Liver (tissue), 9 donors: ENCODE data around the gene COL4A1. TPM values are rescaled to one million over a fixed set of nuclear protein-coding genes. Genes with fewer than 3 reads are reported as not detected.

ENCODE experiments used
- DNase-seq: peaks from one replicate; pipeline ENCODE4 v3.0.0-alpha.2; 2017; ENCODE audit warnings: low spot score
- H3K27ac ChIP-seq, 2 donors: one replicate each; pipeline ENCODE4 v1.7.0; 2013; ENCODE audit warnings: inconsistent platforms in 2 of 2, low read length in 2 of 2, control low read depth in 1 of 2, low read depth in 1 of 2, mild to moderate bottlenecking in 1 of 2
- H3K27me3 ChIP-seq, 4 donors: one replicate each; pipeline versions ENCODE4 v1.6.1 to v1.7.0; 2013; ENCODE audit warnings: low read length in 3 of 4, inconsistent platforms in 1 of 4, mild to moderate bottlenecking in 1 of 4, moderate library complexity in 1 of 4; ENCODE audit not compliant: control insufficient read depth in 4 of 4, insufficient read depth in 4 of 4
- H3K36me3 ChIP-seq, 4 donors: one replicate each; pipeline versions ENCODE4 v1.6.1 to v1.7.0; 2013; ENCODE audit warnings: low read length in 3 of 4, mild to moderate bottlenecking in 3 of 4, low read depth in 1 of 4, moderate library complexity in 1 of 4; ENCODE audit not compliant: control insufficient read depth in 4 of 4, insufficient read depth in 3 of 4
- H3K4me1 ChIP-seq, 4 donors: one replicate each; pipeline versions ENCODE4 v1.6.1 to v1.7.0; 2013; ENCODE audit warnings: low read length in 3 of 4, mild to moderate bottlenecking in 3 of 4, moderate library complexity in 1 of 4; ENCODE audit not compliant: control insufficient read depth in 4 of 4, insufficient read depth in 4 of 4
- H3K4me3 ChIP-seq, 3 donors: one replicate each; pipeline versions ENCODE4 v1.6.1 to v1.7.0; 2013; ENCODE audit warnings: low read length in 3 of 3, control low read depth in 1 of 3, low read depth in 1 of 3, mild to moderate bottlenecking in 1 of 3
- H3K9ac ChIP-seq, 2 donors: one replicate each; pipeline ENCODE4 v1.7.0; 2013; ENCODE audit warnings: low read length in 2 of 2, mild to moderate bottlenecking in 2 of 2, moderate library complexity in 2 of 2, control low read depth in 1 of 2, low read depth in 1 of 2
- H3K9me3 ChIP-seq, 4 donors: one replicate each; pipeline versions ENCODE4 v1.6.1 to v1.7.0; 2013; ENCODE audit warnings: low read length in 3 of 4; ENCODE audit not compliant: control insufficient read depth in 4 of 4
- EGR1 ChIP-seq, 2 donors: IDR thresholded peaks; 2 replicates each; pipeline ENCODE4 v1.6.1; 2016 to 2018; ENCODE audit warnings: antibody characterized with exemption in 2 of 2, low read depth in 2 of 2
- FOXA2 ChIP-seq: IDR thresholded peaks from 2 replicates; pipeline ENCODE4 v1.6.1; 2016; ENCODE audit warnings: antibody characterized with exemption
- GABPA ChIP-seq, 2 donors: IDR thresholded peaks in 1 of 2; conservative IDR thresholded peaks in 1 of 2; 2 replicates each; pipeline ENCODE4 v1.6.1; 2016; ENCODE audit warnings: antibody characterized with exemption in 2 of 2, mild to moderate bottlenecking in 1 of 2, moderate library complexity in 1 of 2
- HNF4A ChIP-seq, 2 donors: conservative IDR thresholded peaks; 2 replicates each; pipeline ENCODE4 v1.6.1; 2016; ENCODE audit warnings: antibody characterized with exemption in 2 of 2, mild to moderate bottlenecking in 2 of 2
- HNF4G ChIP-seq: IDR thresholded peaks from 2 replicates; pipeline ENCODE4 v1.6.1; 2016; ENCODE audit warnings: antibody characterized with exemption
- JUND ChIP-seq, 2 donors: IDR thresholded peaks; 2 replicates each; pipeline ENCODE4 v1.6.1; 2016; ENCODE audit warnings: antibody characterized with exemption in 2 of 2
- NR2F2 ChIP-seq: IDR thresholded peaks from 2 replicates; pipeline ENCODE4 v1.6.1; 2016; ENCODE audit warnings: antibody characterized with exemption
- RAD21 ChIP-seq, 2 donors: IDR thresholded peaks; 2 replicates each; pipeline ENCODE4 v1.6.1; 2016; ENCODE audit warnings: antibody characterized with exemption in 2 of 2, mild to moderate bottlenecking in 2 of 2
- RXRA ChIP-seq, 2 donors: IDR thresholded peaks; 2 replicates each; pipeline ENCODE4 v1.6.1; 2017 to 2018; ENCODE audit warnings: antibody characterized with exemption in 2 of 2, mild to moderate bottlenecking in 1 of 2
- SP1 ChIP-seq: IDR thresholded peaks from 2 replicates; pipeline ENCODE4 v1.6.1; 2018; ENCODE audit warnings: antibody characterized with exemption, mild to moderate bottlenecking
- YY1 ChIP-seq: IDR thresholded peaks from 2 replicates; pipeline ENCODE4 v1.6.1; 2016; ENCODE audit warnings: antibody characterized with exemption, mild to moderate bottlenecking
- ZBTB33 ChIP-seq: IDR thresholded peaks from 2 replicates; pipeline ENCODE4 v1.6.1; 2016; ENCODE audit warnings: antibody characterized with exemption
- WGBS: extraction: QIAGEN DNeasy Blood & Tissue Kit; methylation state at CpG from one replicate; pipeline ENCODE4 v1.1.7; 2013; 5-methylcytosine and 5-hydroxymethylcytosine counted together
- polyA plus RNA-seq, 2 donors: library from polyadenylated mRNA; stranded (reverse) in 1 of 2; unstranded in 1 of 2; fragments of 200-250 nt in 1 of 2; fragments of >200 nt in 1 of 2; fragmentation: Nextera tagmentation in 1 of 2; extraction: Ambion mirVana in 1 of 2; gene quantifications; one replicate each; pipeline versions ENCODE4 v1.2.1 to v1.2.3, GENCODE V29; 2013 to 2015
- total RNA-seq, 2 donors: library from RNA; depleted of rRNA; stranded (reverse); fragments of >200 nt; gene quantifications; one replicate each; pipeline ENCODE4 v1.2.3, GENCODE V29; 2014
- TF ChIP-seq, protein P1 (sequence below): fragments of 150-350 bp; IDR thresholded peaks from 2 replicates; pipeline ENCODE4 v1.5.1; 2017; ENCODE audit warnings: improper control_type of control experiment, low read depth, low read length; ENCODE audit not compliant: missing input control
- TF ChIP-seq, protein P2 (sequence below): IDR thresholded peaks from 2 replicates; pipeline ENCODE4 v1.6.1; 2016; ENCODE audit warnings: antibody characterized with exemption
- donor health status: healthy.
- donor health status: healthy.
- donor health status: healthy.
- donor health status: healthy.
- donor health status: healthy.

COL4A1 gene
- total and polyA plus RNA-seq, 4 donors = 5.0 to 68.5 (median 37.9) TPM

DNA sequence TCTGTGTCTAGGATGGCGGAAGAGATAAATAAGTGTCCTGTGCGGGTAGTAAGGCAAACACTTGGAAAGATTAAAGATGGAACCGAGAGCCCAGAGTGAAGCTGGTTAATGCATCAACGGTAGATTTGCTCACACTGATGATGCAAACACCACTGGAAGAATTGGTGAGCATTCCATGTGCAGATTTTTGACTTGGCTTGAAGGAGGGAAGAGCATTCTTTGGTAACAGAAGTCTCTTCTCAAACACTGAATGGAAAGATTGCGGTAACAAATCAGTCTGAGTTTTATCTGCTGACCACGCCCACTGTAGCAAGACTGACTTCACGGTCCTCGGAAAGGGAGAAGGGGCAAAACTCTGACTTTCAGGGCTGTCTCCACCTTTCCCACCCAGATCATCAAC is 112.5 kb downstream of the COL4A1 start:
- H3K9me3 ChIP-seq = no peaks in the 10 kb centered on the region
- H3K4me1 ChIP-seq = no peaks in the 10 kb centered on the region
- H3K4me3 ChIP-seq = no peak overlapping the region
- no peak overlapping the region for H3K9ac ChIP-seq
- TF ChIP-seq, protein P1, sequence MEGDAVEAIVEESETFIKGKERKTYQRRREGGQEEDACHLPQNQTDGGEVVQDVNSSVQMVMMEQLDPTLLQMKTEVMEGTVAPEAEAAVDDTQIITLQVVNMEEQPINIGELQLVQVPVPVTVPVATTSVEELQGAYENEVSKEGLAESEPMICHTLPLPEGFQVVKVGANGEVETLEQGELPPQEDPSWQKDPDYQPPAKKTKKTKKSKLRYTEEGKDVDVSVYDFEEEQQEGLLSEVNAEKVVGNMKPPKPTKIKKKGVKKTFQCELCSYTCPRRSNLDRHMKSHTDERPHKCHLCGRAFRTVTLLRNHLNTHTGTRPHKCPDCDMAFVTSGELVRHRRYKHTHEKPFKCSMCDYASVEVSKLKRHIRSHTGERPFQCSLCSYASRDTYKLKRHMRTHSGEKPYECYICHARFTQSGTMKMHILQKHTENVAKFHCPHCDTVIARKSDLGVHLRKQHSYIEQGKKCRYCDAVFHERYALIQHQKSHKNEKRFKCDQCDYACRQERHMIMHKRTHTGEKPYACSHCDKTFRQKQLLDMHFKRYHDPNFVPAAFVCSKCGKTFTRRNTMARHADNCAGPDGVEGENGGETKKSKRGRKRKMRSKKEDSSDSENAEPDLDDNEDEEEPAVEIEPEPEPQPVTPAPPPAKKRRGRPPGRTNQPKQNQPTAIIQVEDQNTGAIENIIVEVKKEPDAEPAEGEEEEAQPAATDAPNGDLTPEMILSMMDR = no peak
- TF ChIP-seq, protein P2, sequence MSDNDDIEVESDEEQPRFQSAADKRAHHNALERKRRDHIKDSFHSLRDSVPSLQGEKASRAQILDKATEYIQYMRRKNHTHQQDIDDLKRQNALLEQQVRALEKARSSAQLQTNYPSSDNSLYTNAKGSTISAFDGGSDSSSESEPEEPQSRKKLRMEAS = no peak
- TF ChIP-seq ZBTB33 (no peak), RXRA (IDR thresholded peaks at IDR 0.05) (no peak)
- WGBS = 71% methylated on average over 8 of the region's 8 CpGs
- DNase-seq = no peak
- H3K27me3 ChIP-seq = peaks cover 0 to 6% (median under 1%) of the 10 kb centered on the region in 4 donors
- H3K36me3 ChIP-seq = no peaks in the 10 kb centered on the region
- H3K27ac ChIP-seq = no peak overlapping the region

DNA sequence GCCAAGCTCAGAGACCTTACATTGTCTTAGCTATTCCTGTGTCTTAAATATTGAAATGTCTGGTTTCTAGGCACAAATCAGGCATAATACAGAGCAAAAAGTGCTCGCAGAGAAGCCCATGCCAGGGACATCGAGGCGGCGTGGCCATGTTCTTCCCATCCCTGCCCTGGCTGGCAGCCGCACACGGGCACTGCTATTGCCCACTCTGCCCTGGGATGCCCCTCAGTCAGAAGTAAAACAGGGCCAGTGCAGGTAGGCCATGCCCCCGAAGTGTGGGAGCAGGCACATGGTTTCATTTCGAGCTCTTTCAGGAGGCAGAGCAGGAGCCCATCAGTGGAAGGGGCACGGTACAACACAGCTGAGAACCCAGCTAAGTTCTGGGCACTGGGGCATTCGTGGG is 113.5 kb downstream of the COL4A1 start:
- Histone ChIP-seq H3K4me1 (no peaks in the 10 kb centered on the region), H3K27me3 (peaks cover 0 to 6% (median under 1%) of the 10 kb centered on the region in 4 donors), H3K9me3 (no peaks in the 10 kb centered on the region), H3K36me3 (no peaks in the 10 kb centered on the region), H3K4me3 (no peak overlapping the region), H3K27ac (no peak overlapping the region), H3K9ac (no peak overlapping the region)
- 86% methylated on average over 10 of the region's 10 CpGs for WGBS
- TF ChIP-seq SP1 = no peak
- no peak for TF ChIP-seq JUND (IDR thresholded peaks at IDR 0.05)
- no peak for TF ChIP-seq FOXA2
- no peak for TF ChIP-seq HNF4A (conservative IDR thresholded peaks at IDR 0.05)
- no peak for TF ChIP-seq EGR1 (IDR thresholded peaks at IDR 0.05; ENCODE audit: low read depth in 2 of 2)
- TF ChIP-seq NR2F2 = no peak
- no peak for TF ChIP-seq GABPA (IDR thresholded peaks at IDR 0.05 in 1 of 2, conservative IDR thresholded peaks at IDR 0.05 in 1 of 2)
- TF ChIP-seq RAD21 (IDR thresholded peaks at IDR 0.05) = no peak
- no peak for TF ChIP-seq YY1
- no peak for TF ChIP-seq HNF4G
- TF ChIP-seq, protein P2 = no peak
- no peak for TF ChIP-seq ZBTB33
- TF ChIP-seq, protein P1 = no peak
- DNase-seq = no peak
